HG02571 (cell line): Measurements from ENCODE around the gene NECAB3.
A peak's percentile ranks its signal among the peaks of the same experiment; 100 is the strongest.
"Not testable (repeated sequence)": the region's sequence is repeated elsewhere in the genome, so short reads cannot be mapped to it uniquely, and the experiment has no call there.

ENCODE experiments used
- ATAC-seq: cut with Tn5 transposase; IDR thresholded peaks from one replicate; pipeline ENCODE4 v1.9.1; 2021; ENCODE audit warnings: mild to moderate bottlenecking, moderate library complexity; ENCODE audit not compliant: unreplicated experiment

The NECAB3 gene

DNA sequence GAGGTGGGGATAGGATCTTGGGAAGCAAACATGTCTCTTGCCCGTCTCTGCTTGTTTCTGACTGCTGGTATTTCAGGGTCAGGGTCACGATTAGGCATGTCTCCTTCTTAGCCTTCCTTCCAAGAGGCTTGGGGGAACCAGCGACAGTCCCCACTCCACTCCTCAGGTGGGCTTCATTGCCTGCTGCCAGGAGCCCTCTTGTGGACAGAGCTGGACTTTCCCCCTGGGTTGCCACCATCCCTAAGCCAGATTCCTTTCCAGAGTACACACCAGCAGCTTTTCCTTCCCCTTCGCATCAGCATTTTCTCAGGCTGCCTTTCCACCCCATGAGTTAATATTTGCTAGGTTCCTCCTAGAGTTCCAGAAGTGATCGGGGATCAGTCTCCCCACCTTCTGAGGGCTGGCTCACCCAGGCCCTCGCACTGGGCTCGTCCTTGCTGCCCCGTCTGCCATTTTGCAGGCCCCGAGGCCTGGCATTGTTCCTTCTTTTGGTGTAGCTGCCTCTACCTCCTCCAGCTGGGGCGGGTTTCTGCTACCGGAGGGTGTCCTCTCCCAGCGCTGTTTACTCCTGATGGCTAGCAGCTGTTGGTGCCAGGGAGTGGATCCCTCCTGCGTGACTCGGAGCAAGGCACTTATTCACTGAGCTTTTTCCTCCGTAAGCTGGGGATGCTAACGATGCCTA, 20.9 kb downstream of the NECAB3 start:
- no peak for ATAC-seq

DNA sequence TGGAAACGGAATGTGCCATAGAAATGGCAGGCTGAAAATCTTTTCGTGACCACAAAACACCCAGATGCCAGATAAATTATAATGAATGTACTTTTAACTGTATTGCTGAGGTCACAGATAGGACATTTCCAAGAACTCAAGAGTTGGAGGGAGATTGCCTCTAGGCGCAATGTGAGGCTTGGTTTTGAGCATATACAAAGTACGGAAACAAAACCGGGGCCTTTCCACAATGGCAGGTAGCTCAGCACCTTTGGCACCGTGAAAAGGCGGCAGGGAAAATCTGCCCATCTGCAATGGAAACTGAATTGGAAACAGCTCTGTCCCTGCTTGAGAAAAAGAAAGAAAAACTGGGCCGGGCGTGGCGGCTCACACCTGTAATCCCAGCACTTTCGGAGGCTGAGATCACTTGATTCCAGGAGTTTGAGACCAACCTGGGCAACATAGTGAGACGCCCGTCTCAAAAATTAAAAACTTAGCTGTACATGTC, 22.6 kb downstream of the NECAB3 start:
- no peak for ATAC-seq

DNA sequence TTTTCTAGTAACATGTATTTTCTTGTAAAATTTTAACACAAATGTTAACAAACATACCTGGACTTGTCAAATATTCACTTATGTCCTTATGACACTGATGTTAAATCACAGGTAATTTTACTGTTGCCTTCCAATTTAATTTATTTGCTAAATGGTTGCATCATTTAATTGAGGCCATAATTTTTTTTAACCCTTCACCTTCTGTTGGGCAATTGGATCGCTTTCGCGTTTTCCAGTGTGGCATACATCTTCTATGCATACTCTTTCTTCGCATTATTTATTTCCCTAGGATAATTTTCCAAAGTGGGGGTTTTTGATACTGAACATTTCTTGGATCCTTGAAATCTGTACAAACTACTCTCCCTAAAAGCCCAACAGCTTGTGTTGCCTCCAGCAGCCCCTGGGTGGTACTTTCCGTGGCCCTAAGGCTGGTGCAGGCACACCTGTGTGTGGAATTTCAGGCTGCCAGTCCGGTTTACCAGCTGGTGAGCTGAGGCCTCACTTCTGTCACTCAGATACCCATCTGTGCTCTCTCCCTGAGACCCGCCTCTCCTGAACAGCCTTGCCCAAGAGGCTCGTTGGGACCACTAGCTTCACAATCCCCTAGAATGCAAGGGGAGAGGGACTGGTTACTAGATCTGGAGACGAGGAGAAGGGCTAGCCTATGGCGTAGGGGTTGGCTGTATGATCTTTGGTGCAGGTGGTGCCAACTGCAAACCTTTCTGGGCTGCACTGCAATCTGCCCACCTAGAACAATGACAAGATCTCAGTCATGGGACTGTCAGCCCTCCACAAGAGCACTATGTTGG, 23.3 kb downstream of the NECAB3 start:
- ATAC-seq = no peak

DNA sequence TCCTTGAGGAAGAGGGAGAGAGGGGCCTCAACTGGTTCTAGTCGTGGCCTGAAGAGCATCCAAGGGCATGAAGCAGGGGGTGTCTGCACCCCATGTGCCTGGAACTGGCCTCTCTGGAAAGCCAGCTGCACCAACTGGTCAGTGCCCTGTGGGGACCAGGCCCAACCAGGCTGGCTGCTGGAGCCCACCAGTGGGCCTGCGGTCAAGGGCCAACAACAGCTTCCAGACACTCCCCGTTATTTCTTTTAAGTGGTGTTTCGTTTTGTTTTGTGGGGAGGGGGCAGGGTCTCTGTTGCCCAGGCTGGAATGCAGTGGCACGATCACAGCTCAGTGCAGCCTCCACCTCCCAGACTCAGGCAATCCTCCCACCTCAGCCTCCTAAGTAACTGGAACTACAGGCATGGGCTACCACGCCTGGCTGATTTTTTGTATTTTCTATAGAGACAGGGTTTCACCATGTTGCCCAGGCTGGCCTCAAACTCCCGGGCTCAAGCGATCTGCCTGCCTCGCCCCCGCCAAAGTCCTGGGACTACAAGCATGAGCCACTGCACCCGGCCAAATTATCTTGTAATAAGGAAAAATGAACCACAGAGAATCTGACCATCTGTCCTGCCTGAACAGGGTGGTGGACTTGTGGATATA, 24.0 kb downstream of the NECAB3 start:
- ATAC-seq = no peak

DNA sequence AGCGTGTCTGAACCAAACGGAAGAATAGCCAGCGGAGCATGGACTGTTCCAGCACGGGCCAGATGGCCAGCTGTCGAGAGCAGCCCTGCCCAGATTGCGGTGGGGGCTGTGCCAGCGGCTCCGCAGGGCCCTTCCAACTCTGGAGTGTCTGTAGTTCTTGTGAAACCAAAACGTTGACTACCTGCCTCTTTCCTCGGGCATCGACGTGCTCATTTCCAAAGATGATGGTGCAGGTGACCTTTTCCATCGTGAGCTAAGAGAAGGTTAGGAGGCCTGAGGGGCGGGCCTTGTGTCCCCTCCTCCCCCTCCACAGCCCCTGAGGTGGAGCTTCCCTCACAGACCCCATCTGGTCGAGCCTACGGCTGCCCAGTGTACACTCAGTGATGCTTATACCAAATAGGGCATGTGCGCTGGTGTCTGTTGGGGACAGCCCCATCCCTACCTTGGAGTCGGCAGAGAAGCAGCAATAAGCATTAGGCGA, 25.0 kb downstream of the NECAB3 start:
- no peak for ATAC-seq

DNA sequence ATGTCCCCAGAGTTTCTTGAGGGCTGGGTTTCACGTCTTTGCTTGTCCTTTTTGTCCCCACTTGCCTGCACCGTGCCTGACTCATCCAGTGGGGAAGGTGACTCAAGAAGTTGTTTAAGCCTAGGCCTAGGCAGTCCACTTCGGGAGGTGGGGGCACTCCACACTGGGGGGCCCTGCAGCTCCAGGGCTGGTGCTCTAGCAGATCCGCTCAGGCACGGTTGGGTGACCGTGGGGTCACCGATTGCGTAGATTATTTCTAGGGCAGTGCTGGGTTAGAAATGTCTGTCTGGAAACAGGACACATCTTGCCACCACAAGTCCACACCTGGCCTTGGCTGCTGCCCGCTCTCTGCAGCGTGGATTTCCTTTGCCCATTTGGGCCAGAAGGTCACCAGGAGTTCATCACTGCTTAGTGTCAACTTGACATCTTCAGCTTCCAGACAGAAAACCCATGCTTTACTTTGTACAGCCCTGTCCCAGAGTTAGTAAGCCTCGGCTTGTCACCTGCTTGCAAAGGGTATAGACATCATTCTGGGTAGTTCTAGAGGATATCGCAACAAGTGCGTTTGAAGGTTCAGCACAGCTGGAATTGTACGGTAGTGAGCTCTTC, 25.7 kb downstream of the NECAB3 start:
- no peak for ATAC-seq

DNA sequence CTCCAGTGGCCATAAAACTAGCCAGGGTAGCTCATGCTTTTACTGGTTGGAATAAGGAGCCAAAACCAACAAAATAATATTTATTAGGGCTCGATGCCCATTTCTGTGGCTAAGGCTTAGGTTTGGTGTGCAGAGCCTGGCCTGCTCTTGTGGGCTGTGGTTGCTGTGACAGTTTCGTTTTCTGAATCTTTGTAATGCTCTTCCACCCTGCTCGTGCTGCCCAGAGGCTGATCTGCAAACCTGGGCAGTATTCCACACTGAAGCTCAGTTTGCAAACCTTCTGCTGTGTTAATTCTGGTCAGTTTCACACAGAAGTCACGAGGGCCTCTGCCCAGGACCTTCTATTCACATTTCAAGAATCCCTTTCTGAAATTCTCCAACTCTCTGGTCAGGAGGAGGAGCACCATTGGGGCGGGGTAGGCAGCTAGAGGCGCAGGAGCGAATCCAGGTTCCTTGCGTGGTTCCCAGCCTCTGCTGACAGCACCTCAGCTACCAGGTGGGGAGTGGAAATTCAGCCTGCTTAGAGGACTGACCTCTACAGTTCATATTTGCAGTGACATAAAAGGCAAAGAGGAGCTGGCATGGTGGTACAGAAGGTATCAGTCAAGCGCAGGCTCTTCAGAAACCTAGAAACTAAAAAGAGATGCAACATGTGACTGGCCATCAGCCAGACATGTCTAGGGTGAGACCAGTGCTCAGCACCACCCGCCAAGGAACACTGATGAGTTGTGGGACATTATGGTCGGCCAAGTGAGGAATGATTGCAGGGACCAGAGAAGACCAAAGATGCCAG, 26.4 kb downstream of the NECAB3 start:
- peak; percentile 55 for ATAC-seq

DNA sequence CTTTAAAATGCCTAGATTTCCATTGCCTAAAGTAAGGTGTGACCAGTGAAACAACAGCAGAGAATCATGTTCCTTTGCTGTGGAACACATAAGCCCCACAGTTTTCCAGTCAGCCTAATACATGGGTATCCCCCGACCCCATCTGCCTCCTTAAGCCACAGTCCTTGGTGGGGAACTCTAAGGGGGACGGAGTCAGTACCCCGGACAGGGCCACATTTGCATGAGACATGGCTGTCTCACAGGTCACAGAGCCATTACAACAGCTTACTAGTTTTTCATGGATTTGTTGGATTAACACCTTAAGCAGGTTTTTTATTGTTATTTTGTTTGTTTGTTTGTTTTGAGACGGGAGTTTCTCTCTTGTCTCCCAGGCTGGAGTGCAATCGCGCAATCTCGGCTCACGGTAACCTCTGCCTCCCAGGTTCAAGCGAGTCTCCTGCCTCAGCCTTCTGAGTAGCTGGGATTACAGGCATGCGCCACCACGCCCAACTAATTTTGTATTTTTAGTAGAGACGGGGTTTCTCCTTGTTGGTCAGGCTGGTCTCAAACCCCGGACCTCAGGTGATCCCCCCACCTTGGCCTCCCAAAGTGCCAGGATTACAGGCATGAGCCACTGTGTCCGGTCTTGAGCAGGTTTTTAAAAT, 27.1 kb downstream of the NECAB3 start:
- ATAC-seq = not testable (repeated sequence)

DNA sequence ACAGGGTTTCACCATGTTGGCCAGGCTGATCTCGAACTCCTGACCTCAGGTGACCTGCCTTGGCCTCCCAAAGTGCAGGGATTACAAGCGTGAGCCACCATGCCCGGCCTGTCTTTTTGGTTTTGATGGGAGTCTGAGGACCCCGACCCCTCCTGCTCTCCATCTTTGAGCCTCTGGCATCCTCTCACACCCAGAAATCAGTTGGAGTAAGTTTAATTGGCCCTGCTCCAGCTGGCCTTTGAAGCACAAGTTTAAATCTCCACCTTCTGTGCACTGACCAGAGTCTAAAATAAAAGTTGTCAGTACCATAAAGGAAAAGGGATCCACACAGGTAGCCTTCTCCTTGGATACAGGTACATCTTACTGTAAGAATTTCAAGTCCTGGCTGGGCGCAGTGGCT, 28.0 kb downstream of the NECAB3 start:
- ATAC-seq = no peak

DNA sequence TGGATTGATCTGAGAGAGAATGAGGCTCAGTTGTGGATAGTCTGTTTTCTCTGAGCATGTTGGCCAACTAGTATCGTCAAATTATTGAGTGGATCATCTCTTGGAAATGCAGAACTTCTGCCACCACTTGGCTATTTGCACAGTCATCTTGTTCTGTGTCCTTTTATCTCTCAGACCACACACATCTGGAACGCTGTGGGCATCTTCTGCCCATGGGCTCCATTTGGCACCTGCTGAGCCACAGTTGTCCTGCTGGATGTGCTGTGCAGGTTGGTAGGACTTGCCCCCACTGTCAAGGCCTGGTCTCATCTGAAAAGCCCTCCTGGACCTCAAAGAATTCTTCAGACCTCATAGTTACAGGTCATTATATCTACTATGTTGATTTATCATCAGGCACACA, 28.8 kb downstream of the NECAB3 start:
- no peak for ATAC-seq

DNA sequence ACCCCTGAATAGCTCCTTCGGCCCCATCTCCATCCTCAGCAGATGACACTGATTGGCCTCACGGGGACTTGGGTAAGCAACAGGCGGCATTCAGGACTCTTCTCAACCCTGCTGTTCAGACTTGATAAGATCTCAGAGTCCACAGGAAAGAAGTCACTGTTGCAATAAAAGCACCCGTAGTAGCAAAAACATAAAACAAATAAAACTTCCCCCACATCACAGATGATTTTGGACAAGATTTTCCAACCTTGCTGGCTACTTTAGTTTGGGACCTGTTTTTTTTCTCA, 29.2 kb downstream of the NECAB3 start:
- no peak for ATAC-seq

DNA sequence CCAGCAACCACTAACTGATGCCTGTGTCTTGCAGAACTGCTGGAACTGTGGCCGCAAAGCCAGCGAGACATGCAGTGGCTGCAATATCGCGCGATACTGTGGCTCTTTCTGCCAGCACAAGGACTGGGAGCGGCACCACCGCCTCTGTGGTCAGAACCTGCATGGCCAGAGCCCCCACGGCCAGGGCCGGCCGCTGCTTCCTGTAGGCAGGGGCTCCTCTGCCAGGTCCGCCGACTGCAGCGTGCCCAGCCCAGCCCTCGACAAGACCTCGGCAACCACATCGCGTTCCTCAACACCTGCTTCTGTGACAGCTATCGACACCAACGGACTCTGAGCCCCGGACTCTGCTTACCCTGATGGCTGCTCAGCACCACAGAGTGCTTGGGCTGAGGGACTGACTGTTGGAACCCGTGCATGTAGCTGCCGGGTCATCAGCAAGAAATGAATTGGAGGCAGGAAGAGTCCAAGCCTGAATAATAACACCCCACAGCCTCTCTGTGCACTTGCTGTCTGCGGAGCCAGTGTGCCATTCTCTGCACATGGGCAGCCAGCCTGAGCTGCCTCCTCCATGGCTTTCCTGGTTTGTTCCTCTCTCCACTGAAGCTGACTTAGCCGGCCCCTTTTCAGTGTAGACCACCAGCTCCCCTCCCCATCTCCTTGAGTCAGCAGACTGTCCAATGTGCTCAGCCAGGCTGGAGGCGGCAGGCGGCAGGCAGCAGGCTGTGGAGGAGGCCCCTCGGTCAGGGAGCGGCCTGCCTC, 29.7 kb downstream of the NECAB3 start:
- no peak for ATAC-seq

DNA sequence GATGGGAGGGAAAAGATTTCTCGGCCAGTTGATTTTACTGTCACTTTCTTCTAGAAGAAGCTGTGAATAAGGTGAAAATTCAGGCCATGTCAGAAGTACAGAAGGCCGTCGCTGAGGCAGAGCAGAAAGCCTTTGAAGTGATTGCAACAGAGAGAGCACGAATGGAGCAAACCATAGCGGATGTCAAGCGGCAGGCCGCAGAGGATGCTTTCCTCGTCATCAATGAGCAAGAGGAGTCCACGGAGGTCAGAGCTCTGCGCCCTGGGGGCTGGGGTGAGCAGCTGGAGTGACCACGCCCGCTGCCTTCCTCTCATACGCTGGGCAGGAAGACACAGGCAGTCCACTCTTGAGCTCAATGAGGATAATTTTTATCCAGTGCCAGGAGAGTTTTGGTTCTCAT, 33.9 kb downstream of the NECAB3 start:
- no peak for ATAC-seq

DNA sequence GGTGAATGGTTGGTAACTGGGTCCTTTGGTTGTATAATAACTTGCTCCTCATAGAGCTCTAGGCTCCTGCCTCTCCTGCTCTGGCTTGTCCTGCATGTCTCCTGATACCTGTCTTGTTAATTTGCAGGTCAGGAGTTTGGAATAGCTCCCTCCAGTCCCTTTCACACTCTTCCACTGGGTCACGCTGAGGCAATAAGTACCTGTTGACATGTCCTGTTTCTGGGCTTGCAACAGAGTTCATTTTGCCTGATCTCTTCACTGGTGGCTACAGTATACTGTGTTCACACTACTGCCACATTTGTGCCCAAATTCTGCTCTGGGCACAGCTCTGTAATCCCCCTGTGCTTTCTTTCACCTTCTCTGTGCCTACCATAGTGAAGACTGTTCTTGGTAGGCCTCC, 37.5 kb downstream of the NECAB3 start:
- ATAC-seq = no peak

DNA sequence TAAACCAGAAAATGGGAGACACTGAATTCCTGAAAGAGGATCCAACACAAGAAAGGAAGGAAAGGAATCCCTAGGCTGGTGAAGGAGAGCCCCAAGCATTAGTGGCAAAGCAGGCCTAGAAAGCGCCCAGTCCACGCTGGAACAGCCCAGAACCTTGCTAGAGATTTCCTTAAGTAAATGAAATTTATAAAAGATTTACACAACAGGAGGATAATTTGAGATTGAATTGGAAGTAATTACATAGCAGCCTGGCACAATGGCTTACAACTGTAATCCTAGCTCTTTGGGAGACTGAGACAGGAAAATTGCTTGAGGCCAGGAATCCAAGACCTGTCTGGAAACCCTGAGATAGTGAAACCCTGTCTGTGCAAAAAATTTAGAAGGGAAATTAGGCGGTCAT, 38.9 kb downstream of the NECAB3 start:
- ATAC-seq = no peak

DNA sequence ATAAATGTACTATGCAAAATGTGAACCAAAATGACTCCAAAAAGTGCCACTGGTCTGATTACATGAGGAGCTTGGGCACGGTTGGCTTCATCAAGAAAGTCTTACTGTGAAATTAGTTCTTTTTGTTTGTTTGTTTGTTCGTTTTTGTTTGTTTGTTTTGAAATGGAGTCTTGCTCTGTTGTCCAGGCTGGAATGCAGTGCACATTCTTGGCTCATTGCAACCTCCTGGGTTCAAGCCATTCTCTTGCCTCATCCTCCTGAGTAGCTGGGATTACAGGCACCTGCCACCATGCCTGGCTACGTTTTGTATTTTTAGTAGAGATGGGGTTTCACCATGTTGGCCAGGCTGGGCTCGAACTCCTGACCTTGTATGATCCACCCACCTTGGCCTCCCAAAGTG, 42.3 kb downstream of the NECAB3 start:
- not testable (repeated sequence) for ATAC-seq

DNA sequence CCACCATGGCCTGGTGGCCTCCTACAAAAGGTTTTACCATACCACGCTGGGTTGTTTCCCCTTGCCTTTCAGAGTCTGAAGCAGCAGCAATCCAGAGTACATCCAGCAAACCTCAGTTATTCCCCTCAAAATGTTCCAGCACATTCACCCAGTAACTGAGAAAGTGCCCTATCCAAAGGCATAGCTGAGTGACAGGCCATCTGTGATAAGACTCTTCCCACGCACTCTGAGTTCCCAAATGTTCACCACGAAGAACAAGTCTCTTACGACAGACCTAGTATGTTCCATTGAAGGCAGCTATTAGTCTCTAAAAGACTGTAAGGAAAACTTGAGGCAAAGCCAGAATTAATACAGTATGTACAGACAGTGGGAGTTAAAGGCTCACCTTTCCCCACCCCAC, 43.7 kb downstream of the NECAB3 start:
- ATAC-seq = no peak

DNA sequence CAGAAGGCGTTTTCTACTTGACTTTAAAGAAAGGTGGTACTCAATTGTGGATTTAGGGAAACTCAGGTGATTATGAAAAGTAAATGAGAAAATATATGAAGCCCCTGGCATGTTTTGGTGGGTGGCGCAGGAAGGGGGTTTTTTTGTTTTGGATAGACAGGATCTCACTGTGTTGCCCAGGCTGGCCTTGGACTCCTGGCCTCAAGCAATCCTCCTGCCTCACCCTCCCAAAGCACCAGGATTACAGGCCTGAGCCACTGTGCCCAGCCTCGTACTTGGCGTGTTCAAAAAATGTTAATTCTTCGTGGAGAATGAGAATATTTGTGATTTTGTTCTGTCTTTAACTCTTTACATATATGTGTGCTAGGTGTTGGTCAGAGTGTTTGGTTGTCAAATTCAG, 44.2 kb downstream of the NECAB3 start:
- no peak for ATAC-seq

DNA sequence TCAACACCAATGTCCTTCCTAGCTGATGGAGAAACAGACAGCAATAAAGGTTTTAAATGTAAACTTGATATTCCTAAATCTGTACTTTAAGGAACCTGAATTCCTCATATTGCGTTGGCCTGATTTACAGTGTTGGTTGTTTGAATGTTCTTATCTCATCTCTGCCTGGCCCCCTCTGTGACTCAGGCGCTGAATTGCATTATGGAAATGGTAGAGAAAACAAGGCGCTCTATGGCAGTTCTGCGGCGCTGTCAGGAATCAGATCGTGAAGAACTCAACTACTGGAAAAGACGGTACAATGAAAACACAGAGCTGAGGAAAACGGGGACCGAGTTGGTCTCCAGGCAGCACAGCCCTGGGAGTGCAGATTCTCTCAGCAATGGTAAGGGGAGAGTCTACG, 44.7 kb downstream of the NECAB3 start:
- ATAC-seq = no peak
